GM06990 (cell line): Measurements from ENCODE around the gene TMEFF2.
"Not testable (repeated sequence)": the region's sequence is repeated elsewhere in the genome, so short reads cannot be mapped to it uniquely, and the experiment has no call there.

Experiments
- DNase-seq: peaks from one replicate; pipeline ENCODE4 v3.0.0-alpha.2; 2011; ENCODE audit not compliant: insufficient read length; ENCODE audit errors: extremely low read depth
- H3K27me3 ChIP-seq: replicated peaks from 2 replicates; pipeline ENCODE4 v1.6.0; 2011; ENCODE audit warnings: low read length; ENCODE audit not compliant: control insufficient read depth, insufficient read depth
- H3K36me3 ChIP-seq: 2 replicates; pipeline ENCODE4 v1.5.1; 2011; ENCODE audit warnings: low read length; ENCODE audit not compliant: control insufficient read depth, insufficient read depth
- H3K4me3 ChIP-seq: replicated peaks from 2 replicates; pipeline ENCODE4 v1.5.1; 2011; ENCODE audit warnings: low read depth, mild to moderate bottlenecking, control low read depth, low read length
- TF ChIP-seq, protein P1 (sequence below): IDR thresholded peaks from 2 replicates; pipeline ENCODE4 v1.5.1; 2011; ENCODE audit warnings: low read length, control low read depth, mild to moderate bottlenecking, inconsistent platforms; ENCODE audit not compliant: insufficient read depth, poor library complexity, severe bottlenecking

The TMEFF2 gene

DNA sequence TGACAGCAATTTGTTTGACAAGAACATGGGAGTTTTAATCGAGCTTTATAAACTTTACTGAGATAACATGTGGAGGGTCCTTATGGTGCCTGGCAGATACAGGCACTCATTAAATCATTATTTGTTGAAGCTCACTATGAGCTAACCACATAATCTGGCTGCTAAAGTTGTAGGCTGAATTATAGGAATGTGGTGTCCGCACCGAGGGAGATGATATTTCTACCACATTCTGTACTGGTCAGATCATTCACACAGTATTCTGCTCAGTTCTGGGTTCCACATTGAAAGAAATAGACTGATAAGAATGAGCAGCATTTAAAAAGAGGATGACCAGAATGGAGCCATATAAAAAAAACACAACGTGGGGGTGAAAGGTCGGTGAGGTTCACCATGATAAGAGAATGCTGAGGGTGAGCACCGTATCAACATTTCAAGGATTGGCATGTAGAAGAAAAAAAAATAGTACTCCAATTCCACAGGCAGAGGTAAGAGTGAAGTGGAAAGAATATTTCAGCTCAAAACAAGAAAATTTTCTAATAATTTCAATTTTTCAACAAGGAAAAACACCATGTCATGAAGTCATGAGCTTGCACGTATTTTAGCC, 54.4 kb downstream of the TMEFF2 start:
- DNase-seq, result no peak
- Histone ChIP-seq H3K4me3 (no peak overlapping the region), H3K36me3 (no peaks in the 10 kb centered on the region), H3K27me3 (no peaks in the 10 kb centered on the region)
- TF ChIP-seq, protein P1, sequence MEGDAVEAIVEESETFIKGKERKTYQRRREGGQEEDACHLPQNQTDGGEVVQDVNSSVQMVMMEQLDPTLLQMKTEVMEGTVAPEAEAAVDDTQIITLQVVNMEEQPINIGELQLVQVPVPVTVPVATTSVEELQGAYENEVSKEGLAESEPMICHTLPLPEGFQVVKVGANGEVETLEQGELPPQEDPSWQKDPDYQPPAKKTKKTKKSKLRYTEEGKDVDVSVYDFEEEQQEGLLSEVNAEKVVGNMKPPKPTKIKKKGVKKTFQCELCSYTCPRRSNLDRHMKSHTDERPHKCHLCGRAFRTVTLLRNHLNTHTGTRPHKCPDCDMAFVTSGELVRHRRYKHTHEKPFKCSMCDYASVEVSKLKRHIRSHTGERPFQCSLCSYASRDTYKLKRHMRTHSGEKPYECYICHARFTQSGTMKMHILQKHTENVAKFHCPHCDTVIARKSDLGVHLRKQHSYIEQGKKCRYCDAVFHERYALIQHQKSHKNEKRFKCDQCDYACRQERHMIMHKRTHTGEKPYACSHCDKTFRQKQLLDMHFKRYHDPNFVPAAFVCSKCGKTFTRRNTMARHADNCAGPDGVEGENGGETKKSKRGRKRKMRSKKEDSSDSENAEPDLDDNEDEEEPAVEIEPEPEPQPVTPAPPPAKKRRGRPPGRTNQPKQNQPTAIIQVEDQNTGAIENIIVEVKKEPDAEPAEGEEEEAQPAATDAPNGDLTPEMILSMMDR, result no peak

- no peak overlapping the region for H3K4me3 ChIP-seq
- H3K27me3 ChIP-seq, result no peaks in the 10 kb centered on the region
- H3K36me3 ChIP-seq, result no peaks in the 10 kb centered on the region
- no peak for DNase-seq
- TF ChIP-seq, protein P1, result no peak
Observed at GRCh38 chr2:192139813-192140212, 54.9 kb downstream of the TMEFF2 start.

DNA sequence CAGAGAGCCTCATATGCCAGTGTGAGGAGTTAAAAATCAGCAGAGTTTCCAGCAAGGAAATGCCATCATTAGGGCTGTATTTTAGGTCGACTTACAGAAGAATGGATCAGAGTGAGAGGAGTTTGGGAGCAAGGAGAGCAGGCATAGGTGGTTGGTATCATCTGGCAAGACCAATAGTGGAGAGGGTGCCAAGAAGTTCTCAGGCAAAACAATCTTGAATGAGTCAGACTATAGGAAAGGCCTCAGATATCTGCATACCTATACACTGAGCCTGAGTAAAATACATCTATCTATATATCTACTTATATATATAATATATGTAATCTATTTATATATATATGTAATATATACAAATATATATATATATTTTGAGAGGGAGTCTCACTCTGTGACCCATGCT, 57.3 kb downstream of the TMEFF2 start:
- no peak overlapping the region for H3K4me3 ChIP-seq
- TF ChIP-seq, protein P1, result no peak
- no peak for DNase-seq
- H3K27me3 ChIP-seq, result no peaks in the 10 kb centered on the region
- no peaks in the 10 kb centered on the region for H3K36me3 ChIP-seq

- H3K4me3 ChIP-seq, H3K27me3 ChIP-seq, DNase-seq, H3K36me3 ChIP-seq: not testable (repeated sequence)
Observed at GRCh38 chr2:192132604-192133003, 62.1 kb downstream of the TMEFF2 start.

DNA sequence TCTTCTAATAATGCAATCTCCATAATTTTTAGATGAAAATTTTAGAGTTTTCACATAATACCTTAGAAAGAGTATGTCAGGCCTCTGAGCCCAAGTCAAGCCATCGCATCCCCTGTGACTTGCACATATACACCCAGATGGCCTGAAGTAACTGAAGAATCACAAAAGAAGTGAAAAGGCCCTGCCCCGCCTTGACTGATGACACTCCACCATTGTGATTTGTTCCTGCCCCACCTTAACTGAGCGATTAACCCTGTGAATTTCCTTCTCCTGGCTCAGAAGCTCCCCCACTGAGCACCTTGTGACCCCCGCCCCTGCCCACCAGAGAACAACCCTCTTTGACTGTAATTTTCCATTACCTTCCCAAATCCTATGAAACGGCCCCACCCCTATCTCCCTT, 64.4 kb downstream of the TMEFF2 start:
- not testable (repeated sequence) for DNase-seq, H3K36me3 ChIP-seq, H3K4me3 ChIP-seq, H3K27me3 ChIP-seq

DNA sequence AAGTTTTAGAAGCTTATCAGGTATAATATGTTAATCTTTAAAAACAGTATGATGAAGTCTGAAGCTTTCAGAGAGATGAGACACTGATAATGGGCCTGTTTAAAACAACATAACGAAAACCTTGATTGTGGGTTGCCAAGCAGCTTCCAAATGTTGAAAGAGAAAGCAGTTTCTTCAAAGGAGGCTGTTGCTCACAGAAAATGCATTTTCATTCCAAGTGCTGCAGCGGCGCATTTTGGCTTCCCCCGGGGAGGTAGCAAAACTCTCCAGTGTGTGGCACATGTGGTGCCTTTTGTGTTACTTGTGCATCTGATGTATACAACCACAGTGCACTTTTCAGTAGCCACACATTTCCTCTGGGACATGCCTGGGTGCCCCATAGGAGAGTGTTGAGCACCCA, 66.1 kb downstream of the TMEFF2 start:
- Histone ChIP-seq H3K36me3 (no peaks in the 10 kb centered on the region), H3K4me3 (no peak overlapping the region), H3K27me3 (no peaks in the 10 kb centered on the region)
- TF ChIP-seq, protein P1, result no peak
- no peak for DNase-seq

- Histone ChIP-seq H3K27me3 (no peaks in the 10 kb centered on the region), H3K4me3 (no peak overlapping the region), H3K36me3 (no peaks in the 10 kb centered on the region)
- TF ChIP-seq, protein P1, result no peak
- DNase-seq, result no peak
Observed at GRCh38 chr2:192127434-192127833, 67.3 kb downstream of the TMEFF2 start.
